Right lobe of liver (tissue), 6 donors: ENCODE results near the gene GNAI2. TPM values are rescaled to one million over a fixed set of nuclear protein-coding genes. Genes with fewer than 3 reads are reported as not detected.

Source experiments
- ATAC-seq, 4 donors: fragments of 200-7000 bp; cut with Tn5 transposase; one replicate each; pipeline ENCODE4 v1.9.1; 2020; ENCODE audit warnings: mild to moderate bottlenecking in 4 of 4, moderate library complexity in 4 of 4
- DNase-seq, 3 donors: peaks; one replicate each; pipeline ENCODE4 v3.0.0-alpha.2; 2020
- H3K27ac ChIP-seq, 3 donors: fragments of 200-600 bp; one replicate each; pipeline ENCODE4 v1.8.0; 2022
- H3K27me3 ChIP-seq, 2 donors: fragments of 200-600 bp; one replicate each; pipeline ENCODE4 v1.8.0; 2022
- H3K36me3 ChIP-seq, 4 donors: fragments of 200-600 bp; sonication (generic) in 1 of 4; one replicate each; pipeline versions ENCODE4 v1.5.1 to v1.8.0; 2017 to 2022; ENCODE audit warnings: control low read depth in 1 of 4
- H3K4me1 ChIP-seq, 4 donors: fragments of 200-600 bp; sonication (generic) in 1 of 4; one replicate each; pipeline versions ENCODE4 v1.5.1 to v1.8.0; 2017 to 2022; ENCODE audit warnings: control low read depth in 1 of 4
- H3K4me3 ChIP-seq, 3 donors: fragments of 200-600 bp; one replicate each; pipeline ENCODE4 v1.8.0; 2022
- H3K9me3 ChIP-seq, 4 donors: fragments of 200-600 bp; sonication (generic) in 1 of 4; one replicate each; pipeline versions ENCODE4 v1.5.1 to v1.8.0; 2017 to 2022; ENCODE audit warnings: control low read depth in 1 of 4
- CTCF ChIP-seq, 4 donors: fragments of 200-600 bp in 3 of 4; fragments of 450-650 bp in 1 of 4; IDR thresholded peaks; one replicate each; pipeline versions ENCODE4 v1.5.1 to v1.8.0; 2016 to 2022; ENCODE audit warnings: antibody characterized with exemption in 4 of 4, mild to moderate bottlenecking in 2 of 4
- POLR2A ChIP-seq: fragments of 450-650 bp; IDR thresholded peaks from one replicate; pipeline ENCODE4 v1.6.1; 2017; ENCODE audit warnings: antibody characterized with exemption, mild to moderate bottlenecking
- WGBS: methylation state at CpG from one replicate; pipeline ENCODE4 v1.1.6; 2018; ENCODE audit warnings: low coverage, low lambda C conversion rate; ENCODE audit not compliant: insufficient coverage; ENCODE audit errors: missing lambda C conversion rate; 5-methylcytosine and 5-hydroxymethylcytosine counted together
- intact Hi-C, 2 donors: fragments of 100-400 bp; cut with DNase I; formaldehyde crosslinking; loops; one replicate each; pipeline versions ENCODE4 v1.11.2 to v1.14.1; 2022
- total RNA-seq, 6 experiments: library from RNA; depleted of rRNA in 2 of 6; stranded (reverse); fragments of >200 nt in 2 of 6; fragmentation: NEBNext Ultra II Directional in 3 of 6; extraction: Animal tissue kit (Norgen Biotek cat#: 25700) in 3 of 6; gene quantifications; one replicate each; pipeline versions ENCODE4 v1.1.0 to v1.2.4, GENCODE V29; 2016 to 2023
- donor health status: DM: no; HTN: yes; CAD: no.
- donor health status: DM: no; HTN: no; CAD: no.
- donor health status: DM: no; HTN: no; CAD: no.
- donor health status: DM: no; HTN: yes; CAD: no.
- donor health status: DM: no; HTN: yes; CAD: no.

The GNAI2 gene
- total RNA-seq, 6 experiments from 2014 or later, result 73.3 to 125 (median 98.7) TPM

- intact Hi-C loops, result no loop called here
- H3K4me1 ChIP-seq, result peaks cover 0 to 45% (median 16%) of the 10 kb centered on the region in 4 donors
- no peaks in the 10 kb centered on the region for H3K27me3 ChIP-seq
- TF ChIP-seq POLR2A (no peak), CTCF (IDR thresholded peaks at IDR 0.05) (no peak)
- H3K4me3 ChIP-seq, result no peak overlapping the region
- H3K36me3 ChIP-seq, result no peaks in the 10 kb centered on the region
- no peak for DNase-seq
- no peaks in the 10 kb centered on the region for H3K9me3 ChIP-seq
- peak overlapping the region; percentile 81 to 98 (median 92) for H3K27ac ChIP-seq
- ATAC-seq, result peak; percentile 5 to 37 (median 34)
- 23% methylated on average over 3 of the region's 6 CpGs for WGBS
Observed at GRCh38 chr3:50196253-50196801, 39.7 kb upstream of the GNAI2 start.

- no peaks in the 10 kb centered on the region for H3K27me3 ChIP-seq
- peak; percentile 67 to 87 (median 84) for DNase-seq
- H3K4me3 ChIP-seq, result no peak overlapping the region
- no peaks in the 10 kb centered on the region for H3K36me3 ChIP-seq
- ATAC-seq, result peak; percentile 55 to 72 (median 62)
- WGBS, result 33% methylated on average over 1 of the region's 10 CpGs
- peaks cover 0 to 53% (median 27%) of the 10 kb centered on the region in 4 donors for H3K4me1 ChIP-seq
- no peaks in the 10 kb centered on the region for H3K9me3 ChIP-seq
- TF ChIP-seq CTCF (IDR thresholded peaks at IDR 0.05) (peak in 2 of 4 donors; percentile 7 to 28), POLR2A (no peak)
- H3K27ac ChIP-seq, result peak overlapping the region; percentile 54 to 99 (median 98)
- intact Hi-C loops, result no loop called here
Observed at GRCh38 chr3:50201573-50202315, 34.3 kb upstream of the GNAI2 start.

- Histone ChIP-seq H3K27ac (peak overlapping the region; percentile 54 to 99 (median 98)), H3K4me1 (peaks cover 0 to 51% (median 26%) of the 10 kb centered on the region in 4 donors), H3K36me3 (no peaks in the 10 kb centered on the region), H3K9me3 (no peaks in the 10 kb centered on the region), H3K27me3 (no peaks in the 10 kb centered on the region), H3K4me3 (no peak overlapping the region)
- TF ChIP-seq POLR2A, result no peak
- TF ChIP-seq CTCF (IDR thresholded peaks at IDR 0.05), result no peak
- 54% methylated on average over 14 of the region's 16 CpGs for WGBS
- DNase-seq (no peak), ATAC-seq (no peak)
- intact Hi-C loops, result no loop called here
Observed at GRCh38 chr3:50202353-50203112, 33.5 kb upstream of the GNAI2 start.

GRCh38 chr3:50203113-50203808, 32.7 kb upstream of the GNAI2 start:
- Histone ChIP-seq H3K4me3 (no peak overlapping the region), H3K27ac (peak overlapping the region in 2 of 3 donors; percentile 98 to 99), H3K4me1 (peaks cover 0 to 55% (median 29%) of the 10 kb centered on the region in 4 donors), H3K27me3 (no peaks in the 10 kb centered on the region), H3K9me3 (no peaks in the 10 kb centered on the region), H3K36me3 (no peaks in the 10 kb centered on the region)
- peak; percentile 75 to 84 (median 83) for DNase-seq
- TF ChIP-seq CTCF (IDR thresholded peaks at IDR 0.05), result no peak
- peak; percentile 38 for TF ChIP-seq POLR2A
- peak; percentile 37 to 56 (median 47) for ATAC-seq
- no CpG with 5 or more reads among the region's 9 CpGs for WGBS
- intact Hi-C loops, result no loop called here
